Endothelial cell of umbilical vein (primary cell): ENCODE measurements around the gene CSMD2.

Experiments
- CTCF ChIP-seq, 2 donors: IDR thresholded peaks; 1 replicate in 1 of 2; 2 replicates in 1 of 2; pipeline ENCODE4 v1.5.1; 2011; ENCODE audit warnings: low read length in 2 of 2, mild to moderate bottlenecking in 2 of 2, moderate library complexity in 2 of 2, control low read depth in 1 of 2, inconsistent platforms in 1 of 2, low read depth in 1 of 2; ENCODE audit not compliant: insufficient read depth in 1 of 2; ENCODE audit errors: extremely low read depth in 1 of 2
- MYC ChIP-seq: IDR thresholded peaks from one replicate; pipeline ENCODE4 v1.6.1; 2011; ENCODE audit warnings: mild to moderate bottlenecking, low read depth, low read length

DNA sequence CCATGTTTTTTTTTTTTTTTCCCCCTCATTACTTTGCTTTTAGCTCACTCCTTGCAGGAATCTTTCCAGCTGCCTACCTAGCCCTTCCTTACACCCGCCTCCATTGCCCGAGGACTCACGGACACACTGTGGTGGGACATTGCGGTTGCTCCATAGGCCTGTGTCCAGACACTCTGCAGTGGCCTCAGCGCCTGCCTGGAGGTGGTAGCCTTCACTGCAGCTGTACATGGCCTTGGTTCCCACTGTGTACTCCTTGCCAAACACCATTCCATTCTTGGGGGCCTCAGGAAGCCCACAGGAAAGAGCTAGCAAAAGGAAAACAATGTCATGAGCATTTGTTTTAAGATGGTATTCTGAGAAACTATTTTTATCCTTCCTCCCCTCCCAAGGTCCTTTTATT lies 592.6 kb downstream of the CSMD2 start:
- TF ChIP-seq CTCF (IDR thresholded peaks at IDR 0.05; ENCODE audit: extremely low read depth in 1 of 2, insufficient read depth in 1 of 2, low read depth in 1 of 2, low read length in 2 of 2): no peak
- no peak for TF ChIP-seq MYC
